H9 (cell line): Measurements from ENCODE around the gene VPS13C. TPM values are rescaled to one million over a fixed set of nuclear protein-coding genes. Genes with fewer than 3 reads are reported as not detected.

Experiments used
- DNase-seq: peaks from one replicate; pipeline ENCODE4 v3.0.0-alpha.2; 2017
- H2AFZ ChIP-seq: one replicate; pipeline ENCODE4 v1.6.1; 2013; ENCODE audit warnings: mild to moderate bottlenecking, low read length, control low read depth, moderate library complexity
- H2AK5ac ChIP-seq: 2 replicates; pipeline ENCODE4 v1.6.1; 2013; ENCODE audit warnings: low read length, control low read depth, mixed read lengths; ENCODE audit not compliant: insufficient read length
- H2BK120ac ChIP-seq: one replicate; pipeline ENCODE4 v1.6.1; 2013; ENCODE audit warnings: low read depth, mild to moderate bottlenecking, low read length, control low read depth, inconsistent platforms; ENCODE audit not compliant: poor library complexity, severe bottlenecking
- H2BK12ac ChIP-seq: 2 replicates; pipeline ENCODE4 v1.6.1; 2013; ENCODE audit warnings: low read length, control low read depth, mixed read lengths, low read depth; ENCODE audit not compliant: insufficient read length
- H2BK15ac ChIP-seq: 2 replicates; pipeline ENCODE4 v1.6.1; 2013; ENCODE audit warnings: low read depth, low read length, control low read depth
- H2BK20ac ChIP-seq: one replicate; pipeline ENCODE4 v1.6.1; 2013; ENCODE audit warnings: low read depth, mild to moderate bottlenecking, low read length, control low read depth, inconsistent platforms; ENCODE audit not compliant: poor library complexity, severe bottlenecking
- H2BK5ac ChIP-seq: 2 replicates; pipeline ENCODE4 v1.6.1; 2013; ENCODE audit warnings: low read length, control low read depth, mixed read lengths; ENCODE audit not compliant: insufficient read length
- H3K14ac ChIP-seq: 2 replicates; pipeline ENCODE4 v1.6.1; 2013; ENCODE audit warnings: low read length, control low read depth; ENCODE audit not compliant: insufficient read depth
- H3K18ac ChIP-seq: 2 replicates; pipeline ENCODE4 v1.6.1; 2013; ENCODE audit warnings: low read depth, mild to moderate bottlenecking, mixed read lengths, low read length, control low read depth; ENCODE audit not compliant: insufficient read length
- H3K23ac ChIP-seq: 2 replicates; pipeline ENCODE4 v1.6.1; 2013; ENCODE audit warnings: low read length, control low read depth, mixed read lengths, low read depth; ENCODE audit not compliant: insufficient read length
- H3K23me2 ChIP-seq: 2 replicates; pipeline ENCODE4 v1.6.1; 2013; ENCODE audit warnings: low read depth, mild to moderate bottlenecking, mixed read lengths, low read length, control low read depth; ENCODE audit not compliant: insufficient read length, poor library complexity, severe bottlenecking
- H3K27ac ChIP-seq: 2 replicates; pipeline ENCODE4 v1.5.1; 2013; ENCODE audit warnings: low read length, control low read depth, mixed read lengths, low read depth; ENCODE audit not compliant: insufficient read length
- H3K27me3 ChIP-seq: 2 replicates; pipeline ENCODE4 v1.6.1; 2013; ENCODE audit warnings: low read length, control low read depth, inconsistent platforms; ENCODE audit not compliant: insufficient read depth
- H3K4ac ChIP-seq: 2 replicates; pipeline ENCODE4 v1.6.1; 2013; ENCODE audit warnings: low read depth, mild to moderate bottlenecking, control low read depth, inconsistent platforms, low read length, moderate library complexity
- H3K4me1 ChIP-seq: 2 replicates; pipeline ENCODE4 v1.6.1; 2013; ENCODE audit warnings: low read length, control low read depth, inconsistent platforms; ENCODE audit not compliant: insufficient read depth
- H3K4me2 ChIP-seq: 2 replicates; pipeline ENCODE4 v1.6.1; 2013; ENCODE audit warnings: low read length, control low read depth, mixed read lengths; ENCODE audit not compliant: insufficient read length, insufficient read depth
- H3K56ac ChIP-seq: 2 replicates; pipeline ENCODE4 v1.6.1; 2013; ENCODE audit warnings: low read depth, mild to moderate bottlenecking, mixed read lengths, low read length, control low read depth; ENCODE audit not compliant: insufficient read length
- H3K79me1 ChIP-seq: 2 replicates; pipeline ENCODE4 v1.6.1; 2013; ENCODE audit warnings: low read depth, mild to moderate bottlenecking, moderate library complexity, low read length, control low read depth, inconsistent platforms; ENCODE audit not compliant: insufficient read depth, poor library complexity, severe bottlenecking
- H3K79me2 ChIP-seq: 2 replicates; pipeline ENCODE4 v1.6.1; 2013; ENCODE audit warnings: low read length, control low read depth, inconsistent platforms; ENCODE audit not compliant: insufficient read depth
- H3K9ac ChIP-seq: 2 replicates; pipeline ENCODE4 v1.6.1; 2013; ENCODE audit warnings: low read length, control low read depth, mixed read lengths; ENCODE audit not compliant: insufficient read length; ENCODE audit errors: extremely low read depth
- H3K9me3 ChIP-seq: one replicate; pipeline ENCODE4 v1.6.1; 2013; ENCODE audit warnings: low read depth, low read length, inconsistent platforms; ENCODE audit not compliant: control insufficient read depth
- H3T11ph ChIP-seq: one replicate; pipeline ENCODE4 v1.6.1; 2013; ENCODE audit warnings: mild to moderate bottlenecking, low read length, control low read depth, inconsistent platforms
- H4K20me1 ChIP-seq: one replicate; pipeline ENCODE4 v1.6.1; 2013; ENCODE audit not compliant: control insufficient read depth, insufficient read length, insufficient read depth
- H4K5ac ChIP-seq: 2 replicates; pipeline ENCODE4 v1.6.1; 2013; ENCODE audit warnings: low read depth, mild to moderate bottlenecking, mixed read lengths, low read length, control low read depth; ENCODE audit not compliant: insufficient read length
- H4K8ac ChIP-seq: replicated peaks from 2 replicates; pipeline ENCODE4 v1.6.1; 2013; ENCODE audit warnings: low read length, control low read depth, mixed read lengths, low read depth; ENCODE audit not compliant: insufficient read length
- H4K91ac ChIP-seq: 2 replicates; pipeline ENCODE4 v1.6.1; 2013; ENCODE audit warnings: low read depth, mild to moderate bottlenecking, moderate library complexity, mixed read lengths, low read length, control low read depth; ENCODE audit not compliant: insufficient read length
- H3K27ac Mint-ChIP-seq, 3 experiments: 2 replicates in 2 of 3; 3 replicates in 1 of 3; pipeline ENCODE4 v1.8.0; 2020 to 2021; ENCODE audit warnings: mixed read lengths in 3 of 3, mild to moderate bottlenecking in 1 of 3, moderate library complexity in 1 of 3
- H3K27me3 Mint-ChIP-seq: 2 replicates; pipeline ENCODE4 v1.8.0; 2021; ENCODE audit warnings: low read depth, mild to moderate bottlenecking, moderate library complexity, mixed read lengths
- H3K36me3 Mint-ChIP-seq, 3 experiments: 2 replicates in 2 of 3; 3 replicates in 1 of 3; pipeline ENCODE4 v1.8.0; 2020 to 2021; ENCODE audit warnings: low read depth in 3 of 3, mixed read lengths in 3 of 3; ENCODE audit not compliant: insufficient read depth in 1 of 3
- H3K4me1 Mint-ChIP-seq, 2 experiments: 2 replicates each; pipeline ENCODE4 v1.8.0; 2020; ENCODE audit warnings: mixed read lengths in 2 of 2
- H3K4me3 Mint-ChIP-seq, 2 experiments: 2 replicates in 1 of 2; 3 replicates in 1 of 2; pipeline ENCODE4 v1.8.0; 2020 to 2021; ENCODE audit warnings: mild to moderate bottlenecking in 2 of 2, mixed read lengths in 2 of 2, moderate library complexity in 1 of 2
- H3K9me3 Mint-ChIP-seq, 2 experiments: 2 replicates in 1 of 2; 3 replicates in 1 of 2; pipeline ENCODE4 v1.8.0; 2020; ENCODE audit warnings: mild to moderate bottlenecking in 2 of 2, mixed read lengths in 2 of 2, moderate library complexity in 1 of 2
- CTCF ChIP-seq: fragments of 200-600 bp; sonication (generic); conservative IDR thresholded peaks from 3 replicates; pipeline ENCODE4 v1.8.0; 2021; ENCODE audit warnings: antibody characterized with exemption, mild to moderate bottlenecking
- WGBS: extraction: QIAGEN DNeasy Blood & Tissue Kit; methylation state at CpG from one replicate; pipeline ENCODE4 v1.1.7; 2013; ENCODE audit warnings: missing lambda C conversion rate, low lambda C conversion rate, mixed read lengths; ENCODE audit not compliant: insufficient read length; ENCODE audit errors: extremely low coverage; 5-methylcytosine and 5-hydroxymethylcytosine counted together
- total RNA-seq: library from RNA; stranded (reverse); gene quantifications from 2 replicates; pipeline ENCODE4 v1.2.1, GENCODE V29; 2021

Gene VPS13C
- total RNA-seq, 1 experiment from 2014 or later, result 14.2 TPM

- Mint-ChIP-seq H3K9me3 (no peaks in the 10 kb centered on the region; a peak in 1 of 5 replicates), H3K4me3 (no peak overlapping the region), H3K27me3 (peaks cover 6% of the 10 kb centered on the region; the same call in 1 of the 2 replicates), H3K36me3 (no peaks in the 10 kb centered on the region), H3K27ac (no peak overlapping the region), H3K4me1 (peaks cover 8 to 11% of the 10 kb centered on the region in 2 experiments)
- H3T11ph ChIP-seq, result no peak overlapping the region
- no peak overlapping the region for H2BK20ac ChIP-seq
- no peaks in the 10 kb centered on the region for H4K20me1 ChIP-seq
- no peaks in the 10 kb centered on the region for H3K4me1 ChIP-seq
- TF ChIP-seq CTCF, result no peak
- H3K4me2 ChIP-seq, result no peak overlapping the region
- H4K5ac ChIP-seq, result no peak overlapping the region
- no peak overlapping the region for H3K9ac ChIP-seq
- no peak overlapping the region for H4K91ac ChIP-seq
- H4K8ac ChIP-seq, result no peak overlapping the region
- H3K9me3 ChIP-seq, result no peaks in the 10 kb centered on the region
- H2BK15ac ChIP-seq, result no peak overlapping the region
- no peak overlapping the region for H3K27ac ChIP-seq
- H2AFZ ChIP-seq, result no peak overlapping the region
- H2BK120ac ChIP-seq, result no peak overlapping the region
- H2BK5ac ChIP-seq, result no peak overlapping the region
- H2BK12ac ChIP-seq, result no peak overlapping the region
- no peaks in the 10 kb centered on the region for H3K23me2 ChIP-seq
- H3K56ac ChIP-seq, result no peak overlapping the region
- no peak overlapping the region for H2AK5ac ChIP-seq
- H3K79me1 ChIP-seq, result no peaks in the 10 kb centered on the region
- no peak overlapping the region for H3K14ac ChIP-seq
- no peak for DNase-seq
- no CpG with 5 or more reads among the region's 8 CpGs for WGBS
- H3K79me2 ChIP-seq, result no peaks in the 10 kb centered on the region
- no peaks in the 10 kb centered on the region for H3K27me3 ChIP-seq
- H3K4ac ChIP-seq, result no peak overlapping the region
- H3K18ac ChIP-seq, result no peak overlapping the region
- no peak overlapping the region for H3K23ac ChIP-seq
Observed at GRCh38 chr15:61839546-61839945, 220.7 kb downstream of the VPS13C start.
